DOHH2 (cell line): ENCODE results near the gene PYGM.

ENCODE experiments used
- EZH2phosphoT487 ChIP-seq: fragments of 200-600 bp; sonication (generic); IDR thresholded peaks from 2 replicates; pipeline ENCODE4 v1.6.1; 2017; ENCODE audit warnings: borderline replicate concordance, mild to moderate bottlenecking, antibody characterized with exemption, low read length, moderate library complexity, mixed read lengths
- TF ChIP-seq, protein P1 (sequence below): fragments of 200-600 bp; sonication (generic); IDR thresholded peaks from one replicate; pipeline ENCODE4 v1.5.1; 2014; ENCODE audit warnings: antibody characterized with exemption, mild to moderate bottlenecking, low read depth, low read length; ENCODE audit not compliant: poor library complexity, severe bottlenecking

DNA sequence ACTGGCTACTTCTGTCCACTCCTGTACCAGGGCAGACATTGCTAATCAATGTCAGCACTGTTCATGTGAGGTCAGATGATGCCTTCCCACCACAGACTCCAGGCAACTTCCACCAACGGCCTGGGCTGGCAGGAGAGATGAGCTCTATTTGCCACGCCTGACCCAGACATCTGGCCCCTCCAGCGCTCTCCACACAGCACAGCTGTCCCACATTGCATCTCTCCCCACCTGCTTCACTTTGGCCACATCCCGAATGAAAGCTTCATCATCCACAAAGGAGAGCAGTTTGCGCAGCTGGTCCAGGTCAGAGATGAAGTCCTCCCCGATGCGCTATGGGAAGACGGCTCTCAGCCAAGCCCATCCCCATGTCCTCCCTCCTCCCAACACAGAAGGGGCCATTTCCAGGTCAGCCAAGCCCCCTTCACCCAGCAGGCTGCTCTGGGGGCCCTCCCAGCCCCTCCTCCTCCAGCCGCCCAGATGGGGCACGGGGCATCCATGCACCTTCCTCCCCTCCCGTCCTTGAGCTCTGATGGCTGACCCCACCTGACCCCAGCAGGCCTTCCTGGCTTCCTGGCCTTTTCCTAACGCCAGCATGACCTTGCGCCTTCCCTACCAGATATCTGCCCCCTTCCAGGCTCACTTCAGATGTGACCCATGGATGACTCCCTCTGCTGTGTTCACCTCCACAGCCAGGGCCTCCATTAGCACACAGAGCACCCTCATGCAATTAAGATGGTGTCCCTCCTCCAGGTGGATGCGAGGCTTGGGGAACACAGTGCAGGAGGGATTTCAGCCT lies 7.4 kb downstream of the PYGM start:
- TF ChIP-seq, protein P1, sequence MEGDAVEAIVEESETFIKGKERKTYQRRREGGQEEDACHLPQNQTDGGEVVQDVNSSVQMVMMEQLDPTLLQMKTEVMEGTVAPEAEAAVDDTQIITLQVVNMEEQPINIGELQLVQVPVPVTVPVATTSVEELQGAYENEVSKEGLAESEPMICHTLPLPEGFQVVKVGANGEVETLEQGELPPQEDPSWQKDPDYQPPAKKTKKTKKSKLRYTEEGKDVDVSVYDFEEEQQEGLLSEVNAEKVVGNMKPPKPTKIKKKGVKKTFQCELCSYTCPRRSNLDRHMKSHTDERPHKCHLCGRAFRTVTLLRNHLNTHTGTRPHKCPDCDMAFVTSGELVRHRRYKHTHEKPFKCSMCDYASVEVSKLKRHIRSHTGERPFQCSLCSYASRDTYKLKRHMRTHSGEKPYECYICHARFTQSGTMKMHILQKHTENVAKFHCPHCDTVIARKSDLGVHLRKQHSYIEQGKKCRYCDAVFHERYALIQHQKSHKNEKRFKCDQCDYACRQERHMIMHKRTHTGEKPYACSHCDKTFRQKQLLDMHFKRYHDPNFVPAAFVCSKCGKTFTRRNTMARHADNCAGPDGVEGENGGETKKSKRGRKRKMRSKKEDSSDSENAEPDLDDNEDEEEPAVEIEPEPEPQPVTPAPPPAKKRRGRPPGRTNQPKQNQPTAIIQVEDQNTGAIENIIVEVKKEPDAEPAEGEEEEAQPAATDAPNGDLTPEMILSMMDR = no peak
- TF ChIP-seq EZH2phosphoT487 = no peak
